Measurements from ENCODE around the gene SLC39A9.

DNA sequence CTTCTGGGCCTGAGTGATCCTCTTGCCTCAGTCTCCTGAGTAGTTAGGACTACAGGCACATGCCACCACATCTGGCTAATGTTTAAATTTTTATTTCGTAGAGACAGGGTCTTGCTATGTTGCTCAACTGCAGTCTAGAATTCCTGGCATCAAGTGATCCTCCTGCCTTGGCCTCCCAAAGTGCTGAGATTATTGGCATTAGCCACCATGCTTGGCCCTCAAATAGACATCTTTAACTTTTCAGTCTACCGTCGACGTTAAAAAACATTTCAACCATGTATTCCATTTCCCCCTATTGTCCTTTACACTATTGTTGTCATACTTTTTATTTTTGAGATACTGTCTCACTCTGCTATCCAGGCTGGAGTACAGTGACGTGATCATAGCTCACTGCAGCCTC, 22.8 kb upstream of the SLC39A9 start:
- TF ChIP-seq, protein P1, sequence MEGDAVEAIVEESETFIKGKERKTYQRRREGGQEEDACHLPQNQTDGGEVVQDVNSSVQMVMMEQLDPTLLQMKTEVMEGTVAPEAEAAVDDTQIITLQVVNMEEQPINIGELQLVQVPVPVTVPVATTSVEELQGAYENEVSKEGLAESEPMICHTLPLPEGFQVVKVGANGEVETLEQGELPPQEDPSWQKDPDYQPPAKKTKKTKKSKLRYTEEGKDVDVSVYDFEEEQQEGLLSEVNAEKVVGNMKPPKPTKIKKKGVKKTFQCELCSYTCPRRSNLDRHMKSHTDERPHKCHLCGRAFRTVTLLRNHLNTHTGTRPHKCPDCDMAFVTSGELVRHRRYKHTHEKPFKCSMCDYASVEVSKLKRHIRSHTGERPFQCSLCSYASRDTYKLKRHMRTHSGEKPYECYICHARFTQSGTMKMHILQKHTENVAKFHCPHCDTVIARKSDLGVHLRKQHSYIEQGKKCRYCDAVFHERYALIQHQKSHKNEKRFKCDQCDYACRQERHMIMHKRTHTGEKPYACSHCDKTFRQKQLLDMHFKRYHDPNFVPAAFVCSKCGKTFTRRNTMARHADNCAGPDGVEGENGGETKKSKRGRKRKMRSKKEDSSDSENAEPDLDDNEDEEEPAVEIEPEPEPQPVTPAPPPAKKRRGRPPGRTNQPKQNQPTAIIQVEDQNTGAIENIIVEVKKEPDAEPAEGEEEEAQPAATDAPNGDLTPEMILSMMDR (IDR thresholded peaks at IDR 0.05; ENCODE audit: low read depth, low read length) = no peak
- TF ChIP-seq POLR2A (IDR thresholded peaks at IDR 0.05; ENCODE audit: extremely low read depth, insufficient read length) (no peak), MYC (IDR thresholded peaks at IDR 0.05; ENCODE audit: low read depth, low read length) (no peak)
- TF ChIP-seq, protein P2, sequence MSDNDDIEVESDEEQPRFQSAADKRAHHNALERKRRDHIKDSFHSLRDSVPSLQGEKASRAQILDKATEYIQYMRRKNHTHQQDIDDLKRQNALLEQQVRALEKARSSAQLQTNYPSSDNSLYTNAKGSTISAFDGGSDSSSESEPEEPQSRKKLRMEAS (IDR thresholded peaks at IDR 0.05; ENCODE audit: low read depth, low read length) = no peak

Data from NB4 (cell line).